ENCODE data around the gene RHOG. TPM values are rescaled to one million over a fixed set of nuclear protein-coding genes. Genes with fewer than 3 reads are reported as not detected.

The RHOG gene
- total RNA-seq, 2 donors from 2014 or later = 154 to 164 TPM

Other genes starting within 250 kb of the RHOG start
- not detected for gene ART5, start 199.0 kb downstream of the RHOG start, total RNA-seq
- not detected for gene ART1, start 195.8 kb downstream of the RHOG start, total RNA-seq
- 1 to 10 TPM; 3.4 to 6.6 TPM for gene CHRNA10, start 169.6 kb downstream of the RHOG start, total RNA-seq
- 100 to 1,000 TPM; 116 to 176 TPM for gene NUP98, start 43.4 kb downstream of the RHOG start, total RNA-seq
- 10 to 100 TPM; 15.5 to 30.0 TPM for gene PGAP2, start 32.4 kb downstream of the RHOG start, total RNA-seq
- 10 to 100 TPM; 83.9 to 85.9 TPM for gene STIM1, start 14.7 kb upstream of the RHOG start, total RNA-seq

All from natural killer cell treated with Interleukin-12 subunit alpha and Interleukin-12 subunit beta and Interleukin-15 and Interleukin-18, amount 100 ng/mL, for 72 hours (primary cell).